Tibial nerve (tissue), 4 donors: ENCODE data around the gene NAMPT. TPM values are rescaled to one million over a fixed set of nuclear protein-coding genes. Genes with fewer than 3 reads are reported as not detected.

Source experiments
- DNase-seq, 2 donors: peaks; one replicate each; pipeline ENCODE4 v3.0.0-alpha.2; 2019; ENCODE audit warnings: low spot score in 2 of 2
- H3K27ac ChIP-seq, 4 donors: fragments of 200-600 bp; sonication (generic) in 3 of 4; one replicate each; pipeline ENCODE4 v1.5.1; 2017 to 2019; ENCODE audit warnings: mild to moderate bottlenecking in 1 of 4
- H3K27me3 ChIP-seq, 2 donors: fragments of 200-600 bp; sonication (generic) in 1 of 2; one replicate each; pipeline versions ENCODE4 v1.5.1 to v1.6.0; 2017 to 2019
- H3K36me3 ChIP-seq, 3 donors: fragments of 200-600 bp; sonication (generic); one replicate each; pipeline ENCODE4 v1.5.1; 2018 to 2019
- H3K4me1 ChIP-seq, 4 donors: fragments of 200-600 bp; sonication (generic) in 3 of 4; one replicate each; pipeline ENCODE4 v1.5.1; 2017 to 2019
- H3K4me3 ChIP-seq, 4 donors: fragments of 200-600 bp; sonication (generic) in 3 of 4; one replicate each; pipeline ENCODE4 v1.5.1; 2017 to 2019; ENCODE audit warnings: mild to moderate bottlenecking in 1 of 4, moderate library complexity in 1 of 4
- H3K9me3 ChIP-seq, 4 donors: fragments of 200-600 bp; sonication (generic) in 3 of 4; one replicate each; pipeline ENCODE4 v1.5.1; 2017 to 2019
- CTCF ChIP-seq, 5 experiments: fragments of 200-600 bp in 3 of 5; fragments of 450-650 bp in 2 of 5; sonication (generic) in 3 of 5; IDR thresholded peaks; one replicate each; pipeline ENCODE4 v1.5.1; 2016 to 2019; ENCODE audit warnings: antibody characterized with exemption in 5 of 5, mild to moderate bottlenecking in 3 of 5, moderate library complexity in 2 of 5
- EP300 ChIP-seq, 2 donors: sonication (generic); formaldehyde crosslinking; IDR thresholded peaks; one replicate each; pipeline ENCODE4 v1.6.1; 2017; ENCODE audit warnings: antibody characterized with exemption in 2 of 2, mild to moderate bottlenecking in 1 of 2
- POLR2A ChIP-seq, 2 donors: fragments of 450-650 bp; IDR thresholded peaks; one replicate each; pipeline ENCODE4 v1.6.1; 2017; ENCODE audit warnings: antibody characterized with exemption in 2 of 2, mild to moderate bottlenecking in 2 of 2, moderate library complexity in 2 of 2
- WGBS, 2 donors: methylation state at CpG; one replicate each; pipeline ENCODE4 v1.1.5; 2018; 5-methylcytosine and 5-hydroxymethylcytosine counted together
- total RNA-seq, 4 donors: library from RNA; depleted of rRNA; stranded (reverse); fragments of >200 nt; gene quantifications; one replicate each; pipeline ENCODE4 v1.1.0, GENCODE V29; 2016

NAMPT gene
- total RNA-seq, 4 donors from 2014 or later = 69.1 to 270 (median 87.3) TPM

GRCh38 chr7:106238830-106239229, 46.0 kb downstream of the NAMPT start:
- H3K4me1 ChIP-seq = no peaks in the 10 kb centered on the region
- TF ChIP-seq EP300 (IDR thresholded peaks at IDR 0.05) (no peak), CTCF (IDR thresholded peaks at IDR 0.05) (no peak), POLR2A (IDR thresholded peaks at IDR 0.05) (no peak)
- WGBS, 2 donors = 81 to 84% methylated on average over 5 of the region's 5 CpGs

GRCh38 chr7:106236065-106236464, 48.7 kb downstream of the NAMPT start:
- no peaks in the 10 kb centered on the region for H3K9me3 ChIP-seq
- WGBS, 2 donors = 62 to 81% methylated on average over 5 of the region's 5 CpGs
- no peak for TF ChIP-seq CTCF (IDR thresholded peaks at IDR 0.05)
- no peak for TF ChIP-seq EP300 (IDR thresholded peaks at IDR 0.05)
- no peak for TF ChIP-seq POLR2A (IDR thresholded peaks at IDR 0.05)
- no peak overlapping the region for H3K27ac ChIP-seq
- no peaks in the 10 kb centered on the region for H3K27me3 ChIP-seq
- no peak for DNase-seq
- H3K36me3 ChIP-seq = no peaks in the 10 kb centered on the region
- no peak overlapping the region for H3K4me3 ChIP-seq
- no peaks in the 10 kb centered on the region for H3K4me1 ChIP-seq

More at GRCh38 chr7:106238830-106239229, 46.0 kb downstream of the NAMPT start:
- Histone ChIP-seq H3K36me3 (no peaks in the 10 kb centered on the region), H3K9me3 (no peaks in the 10 kb centered on the region), H3K27ac (no peak overlapping the region), H3K4me3 (no peak overlapping the region), H3K27me3 (no peaks in the 10 kb centered on the region)
- DNase-seq = no peak

GRCh38 chr7:106234425-106234824, 50.4 kb downstream of the NAMPT start:
- TF ChIP-seq POLR2A (IDR thresholded peaks at IDR 0.05) (no peak), CTCF (IDR thresholded peaks at IDR 0.05) (no peak), EP300 (IDR thresholded peaks at IDR 0.05) (no peak)
- WGBS, 2 donors = 78 to 87% methylated on average over 1 of the region's 1 CpG
- no peaks in the 10 kb centered on the region for H3K27me3 ChIP-seq
- DNase-seq = no peak
- no peaks in the 10 kb centered on the region for H3K36me3 ChIP-seq
- H3K4me3 ChIP-seq = no peak overlapping the region
- no peak overlapping the region for H3K27ac ChIP-seq
- H3K4me1 ChIP-seq = no peaks in the 10 kb centered on the region
- H3K9me3 ChIP-seq = no peaks in the 10 kb centered on the region

GRCh38 chr7:106231856-106232490, 52.8 kb downstream of the NAMPT start:
- H3K27me3 ChIP-seq = no peaks in the 10 kb centered on the region
- TF ChIP-seq POLR2A (IDR thresholded peaks at IDR 0.05) (no peak), CTCF (IDR thresholded peaks at IDR 0.05) (no peak), EP300 (IDR thresholded peaks at IDR 0.05) (no peak)
- DNase-seq = no peak
- H3K9me3 ChIP-seq = no peaks in the 10 kb centered on the region
- H3K36me3 ChIP-seq = no peaks in the 10 kb centered on the region
- 64% methylated on average over 7 of the region's 7 CpGs for WGBS, 2 donors
- H3K4me1 ChIP-seq = no peaks in the 10 kb centered on the region
- no peak overlapping the region for H3K4me3 ChIP-seq
- H3K27ac ChIP-seq = no peak overlapping the region

- no peak for DNase-seq
- no peaks in the 10 kb centered on the region for H3K4me1 ChIP-seq
- no peak overlapping the region for H3K27ac ChIP-seq
- no peaks in the 10 kb centered on the region for H3K36me3 ChIP-seq
- H3K9me3 ChIP-seq = no peaks in the 10 kb centered on the region
- no peaks in the 10 kb centered on the region for H3K27me3 ChIP-seq
- TF ChIP-seq POLR2A (IDR thresholded peaks at IDR 0.05) (no peak), CTCF (IDR thresholded peaks at IDR 0.05) (no peak), EP300 (IDR thresholded peaks at IDR 0.05) (no peak)
- H3K4me3 ChIP-seq = no peak overlapping the region
Measured at GRCh38 chr7:106225856-106226255, 58.9 kb downstream of the NAMPT start.
